Tibial artery (tissue), 4 donors: ENCODE results near the gene KRTAP10-5.

Experiments
- DNase-seq, 2 donors: peaks; one replicate each; pipeline ENCODE4 v3.0.0-alpha.2; 2019
- H3K27ac ChIP-seq, 2 donors: fragments of 200-600 bp; sonication (generic) in 1 of 2; 1 replicate in 1 of 2; 2 replicates in 1 of 2; pipeline ENCODE4 v1.5.1; 2018 to 2019; ENCODE audit warnings: mild to moderate bottlenecking in 1 of 2
- H3K27me3 ChIP-seq, 2 donors: fragments of 200-600 bp; sonication (generic) in 1 of 2; one replicate each; pipeline versions ENCODE4 v1.5.1 to v1.6.0; 2016 to 2019
- H3K36me3 ChIP-seq, 3 donors: fragments of 200-600 bp; sonication (generic) in 2 of 3; one replicate each; pipeline ENCODE4 v1.5.1; 2016 to 2019; ENCODE audit warnings: mild to moderate bottlenecking in 2 of 3
- H3K4me1 ChIP-seq, 4 donors: fragments of 200-600 bp; sonication (generic) in 2 of 4; 1 replicate in 3 of 4; 2 replicates in 1 of 4; pipeline ENCODE4 v1.5.1; 2016 to 2019
- H3K4me3 ChIP-seq, 2 donors: fragments of 200-600 bp; sonication (generic) in 1 of 2; 1 replicate in 1 of 2; 2 replicates in 1 of 2; pipeline ENCODE4 v1.5.1; 2018 to 2019; ENCODE audit warnings: mild to moderate bottlenecking in 2 of 2
- H3K9me3 ChIP-seq, 3 donors: fragments of 200-600 bp; sonication (generic) in 1 of 3; one replicate each; pipeline ENCODE4 v1.5.1; 2016 to 2019
- CTCF ChIP-seq, 2 experiments: fragments of 200-600 bp in 1 of 2; fragments of 450-650 bp in 1 of 2; IDR thresholded peaks; one replicate each; pipeline ENCODE4 v1.5.1; 2017 to 2019; ENCODE audit warnings: antibody characterized with exemption in 2 of 2, mild to moderate bottlenecking in 1 of 2, moderate library complexity in 1 of 2
- intact Hi-C: fragments of 100-400 bp; cut with DNase I; formaldehyde crosslinking; loops from one replicate; pipeline ENCODE4 v1.15.0; 2023; ENCODE audit warnings: low total_unique reads

Gene KRTAP10-5

GRCh38 chr21:44572959-44573583 is 7.3 kb downstream of the KRTAP10-5 start:
- no peak overlapping the region for H3K4me3 ChIP-seq
- intact Hi-C loops, result no loop called here
- no peaks in the 10 kb centered on the region for H3K36me3 ChIP-seq
- no peaks in the 10 kb centered on the region for H3K4me1 ChIP-seq
- no peak for DNase-seq
- H3K27me3 ChIP-seq, result peaks cover 0 to 36% of the 10 kb centered on the region in 2 donors
- no peak overlapping the region for H3K27ac ChIP-seq
- no peak for TF ChIP-seq CTCF (IDR thresholded peaks at IDR 0.05)
- peaks cover 0 to 21% (median 6%) of the 10 kb centered on the region in 3 donors for H3K9me3 ChIP-seq

GRCh38 chr21:44571844-44572782 is 8.3 kb downstream of the KRTAP10-5 start:
- intact Hi-C loops, result no loop called here

GRCh38 chr21:44571296-44571695 is 9.1 kb downstream of the KRTAP10-5 start:
- H3K27me3 ChIP-seq, result peaks cover 0 to 40% of the 10 kb centered on the region in 2 donors
- no peak overlapping the region for H3K27ac ChIP-seq
- H3K36me3 ChIP-seq, result no peaks in the 10 kb centered on the region
- no peak overlapping the region for H3K4me3 ChIP-seq
- H3K9me3 ChIP-seq, result peaks cover 0 to 8% (median 5%) of the 10 kb centered on the region in 3 donors
- DNase-seq, result no peak
- H3K4me1 ChIP-seq, result no peaks in the 10 kb centered on the region
- TF ChIP-seq CTCF (IDR thresholded peaks at IDR 0.05), result no peak
- intact Hi-C loops, result no loop called here

More at GRCh38 chr21:44571844-44572782, 8.3 kb downstream of the KRTAP10-5 start:
- H3K9me3 ChIP-seq, result peaks cover 0 to 17% (median under 1%) of the 10 kb centered on the region in 3 donors
- no peaks in the 10 kb centered on the region for H3K4me1 ChIP-seq
- no peak overlapping the region for H3K4me3 ChIP-seq
- TF ChIP-seq CTCF (IDR thresholded peaks at IDR 0.05), result no peak
- H3K27me3 ChIP-seq, result peaks cover 0 to 40% of the 10 kb centered on the region in 2 donors
- H3K27ac ChIP-seq, result no peak overlapping the region
- no peak for DNase-seq
- H3K36me3 ChIP-seq, result no peaks in the 10 kb centered on the region

GRCh38 chr21:44569861-44570517 is 10.4 kb downstream of the KRTAP10-5 start:
- intact Hi-C loops, result no loop called here
- Histone ChIP-seq H3K27me3 (peaks cover 0 to 36% of the 10 kb centered on the region in 2 donors), H3K4me1 (no peaks in the 10 kb centered on the region), H3K36me3 (no peaks in the 10 kb centered on the region), H3K27ac (no peak overlapping the region), H3K4me3 (no peak overlapping the region), H3K9me3 (peaks cover 0 to 8% (median 5%) of the 10 kb centered on the region in 3 donors)
- no peak for DNase-seq
- no peak for TF ChIP-seq CTCF (IDR thresholded peaks at IDR 0.05)

GRCh38 chr21:44568667-44569556 is 11.5 kb downstream of the KRTAP10-5 start:
- no peaks in the 10 kb centered on the region for H3K36me3 ChIP-seq
- intact Hi-C loops, result no loop called here

More at GRCh38 chr21:44568667-44569556, 11.5 kb downstream of the KRTAP10-5 start:
- Histone ChIP-seq H3K27ac (no peak overlapping the region), H3K4me1 (no peaks in the 10 kb centered on the region), H3K4me3 (no peak overlapping the region), H3K27me3 (peaks cover 0 to 27% of the 10 kb centered on the region in 2 donors), H3K9me3 (peaks cover 0 to 10% (median 5%) of the 10 kb centered on the region in 3 donors)
- no peak for DNase-seq
- TF ChIP-seq CTCF (IDR thresholded peaks at IDR 0.05), result no peak
